Dendritic cell treated with granulocyte-macrophage colony-stimulating factor and Interleukin-4, amounts not matched to agents 40 ng/mL and 50 ng/mL, for 4 days (primary cell): ENCODE results near the gene OR5AU1.

Source experiments
- H3K27ac Mint-ChIP-seq: one replicate; pipeline ENCODE4 v1.8.0; 2022; ENCODE audit warnings: mild to moderate bottlenecking, mixed read lengths
- H3K27me3 Mint-ChIP-seq: one replicate; pipeline ENCODE4 v1.8.0; 2022; ENCODE audit warnings: mild to moderate bottlenecking, mixed read lengths
- H3K36me3 Mint-ChIP-seq: one replicate; pipeline ENCODE4 v1.8.0; 2022; ENCODE audit warnings: low read depth, mixed read lengths
- H3K4me1 Mint-ChIP-seq: one replicate; pipeline ENCODE4 v1.8.0; 2022; ENCODE audit warnings: low read depth, mixed read lengths
- H3K4me3 Mint-ChIP-seq: one replicate; pipeline ENCODE4 v1.8.0; 2022; ENCODE audit warnings: mild to moderate bottlenecking, moderate library complexity, mixed read lengths
- H3K9me3 Mint-ChIP-seq: one replicate; pipeline ENCODE4 v1.8.0; 2022; ENCODE audit warnings: mixed read lengths
- intact Hi-C: fragments of 100-400 bp; cut with micrococcal nuclease; formaldehyde crosslinking; loops from one replicate; pipeline ENCODE4 v1.15.0; 2022

Gene OR5AU1

DNA sequence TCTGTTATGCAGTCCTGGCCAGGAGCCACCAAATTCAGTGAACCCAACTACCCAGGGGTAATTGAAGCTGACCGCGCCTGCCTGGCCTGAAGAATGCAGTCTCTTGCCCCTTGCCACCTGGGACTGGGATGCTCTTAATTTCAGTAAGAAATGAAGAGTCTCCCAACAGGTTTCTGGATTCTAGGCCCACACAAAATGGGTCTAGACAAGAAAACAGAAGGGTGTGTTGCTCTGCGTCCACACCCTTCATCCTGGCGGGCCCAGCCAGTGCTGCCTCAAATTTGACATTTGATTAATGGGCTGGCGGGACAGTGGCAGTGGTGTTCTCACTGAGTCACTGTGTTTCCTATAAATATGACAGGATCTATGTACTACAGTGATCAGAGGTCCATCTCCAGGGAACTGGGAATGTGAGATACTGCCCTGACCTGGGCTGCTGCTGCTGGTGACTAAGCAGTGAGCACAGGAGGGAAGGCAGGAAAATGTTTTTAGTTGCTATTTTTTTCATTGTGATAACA, 48.5 kb downstream of the OR5AU1 start:
- Mint-ChIP-seq H3K27me3 (no peaks in the 10 kb centered on the region), H3K4me1 (peaks cover 40% of the 10 kb centered on the region), H3K27ac (peak overlapping the region; percentile 70), H3K4me3 (no peak overlapping the region), H3K9me3 (no peaks in the 10 kb centered on the region), H3K36me3 (no peaks in the 10 kb centered on the region)
- intact Hi-C loops = no loop called here

DNA sequence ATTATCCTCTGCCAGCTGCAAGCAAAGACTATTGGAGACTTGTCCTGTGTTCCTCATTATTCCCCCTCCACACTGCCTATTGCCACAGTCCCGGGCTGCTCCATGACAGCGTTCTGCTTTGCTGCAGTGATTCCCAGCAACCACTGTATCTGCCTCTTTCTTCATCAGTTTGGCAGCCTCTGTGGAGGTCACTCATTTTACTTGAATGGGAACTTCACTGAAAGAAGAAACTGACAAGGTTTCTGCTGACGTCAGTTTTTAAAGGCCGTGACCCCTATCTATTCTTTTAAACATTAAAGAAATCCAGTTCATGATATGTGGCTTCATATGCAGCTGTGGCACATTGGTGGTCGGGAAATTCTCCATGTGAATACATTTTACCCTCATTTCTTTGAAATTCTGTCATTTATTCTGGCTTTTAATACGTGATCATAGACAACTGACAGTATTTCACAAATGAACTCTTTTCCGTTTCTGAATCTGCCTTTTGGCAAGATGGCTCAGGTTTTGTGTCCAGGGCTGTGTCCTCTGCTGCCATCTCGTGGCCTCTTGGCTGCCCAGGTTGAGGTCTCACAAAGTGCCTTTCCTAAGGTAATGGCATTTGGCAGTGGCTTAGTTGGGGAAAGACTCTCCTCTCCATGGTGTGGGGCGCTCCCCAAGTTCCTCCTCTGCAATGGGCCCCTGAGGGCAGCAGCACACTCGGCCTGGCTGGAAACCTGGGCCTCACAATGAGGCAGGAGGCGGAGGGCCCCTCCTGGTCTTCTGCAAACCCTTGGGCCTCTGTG, 49.2 kb downstream of the OR5AU1 start:
- Mint-ChIP-seq H3K27ac (peak overlapping the region; percentile 70), H3K9me3 (no peaks in the 10 kb centered on the region), H3K4me1 (peaks cover 44% of the 10 kb centered on the region), H3K4me3 (no peak overlapping the region), H3K27me3 (no peaks in the 10 kb centered on the region), H3K36me3 (no peaks in the 10 kb centered on the region)
- intact Hi-C loops = loop anchor here (1.0 kb wide), 1 partner anchor 92 kb away; no protein-coding TSS in a partner anchor

DNA sequence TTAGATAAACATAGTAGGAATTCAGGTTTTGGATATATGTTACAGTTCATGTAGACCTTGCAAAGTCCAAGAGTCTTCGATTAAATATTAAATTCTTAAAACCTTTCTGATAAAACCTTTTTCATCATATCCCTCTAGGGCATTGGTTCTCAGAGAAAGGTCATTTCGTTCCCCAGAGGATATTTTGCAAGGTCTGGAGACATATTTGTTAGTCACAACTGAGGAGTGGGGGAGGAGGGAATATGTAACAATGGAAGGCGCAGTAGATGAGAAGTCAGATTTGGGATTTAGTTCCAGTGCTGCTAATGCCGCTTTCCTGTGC, 49.7 kb downstream of the OR5AU1 start:
- no peaks in the 10 kb centered on the region for H3K27me3 Mint-ChIP-seq
- no peaks in the 10 kb centered on the region for H3K36me3 Mint-ChIP-seq
- intact Hi-C loops = loop anchor here (1.0 kb wide), 1 partner anchor 92 kb away; no protein-coding TSS in a partner anchor
- no peaks in the 10 kb centered on the region for H3K9me3 Mint-ChIP-seq
- peak overlapping the region; percentile 70 for H3K27ac Mint-ChIP-seq
- H3K4me1 Mint-ChIP-seq = peaks cover 44% of the 10 kb centered on the region
- no peak overlapping the region for H3K4me3 Mint-ChIP-seq

DNA sequence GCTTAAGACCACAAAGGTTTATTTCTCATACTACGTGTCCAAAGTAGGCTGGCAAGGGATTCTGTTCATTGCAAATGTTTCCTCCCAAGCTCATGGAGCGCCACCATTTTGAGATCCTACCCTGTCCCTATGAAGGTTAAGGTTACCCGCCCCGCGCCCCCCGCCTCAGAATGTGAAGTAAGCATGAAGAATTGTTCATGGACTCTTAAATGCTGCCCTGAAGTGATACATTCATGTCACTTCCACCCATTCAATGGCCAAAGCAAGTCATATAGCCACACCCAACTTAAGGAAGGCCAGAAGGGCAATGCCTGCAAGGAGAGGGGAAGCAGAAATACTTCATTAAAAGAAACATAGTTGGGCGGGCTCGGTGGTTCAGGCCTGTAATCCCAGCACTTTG, 50.8 kb downstream of the OR5AU1 start:
- intact Hi-C loops = loop anchor here (2.0 kb wide), 1 partner anchor 14 kb away; no protein-coding TSS in a partner anchor
- H3K4me1 Mint-ChIP-seq = peaks cover 50% of the 10 kb centered on the region
- no peaks in the 10 kb centered on the region for H3K36me3 Mint-ChIP-seq
- no peaks in the 10 kb centered on the region for H3K27me3 Mint-ChIP-seq
- no peak overlapping the region for H3K4me3 Mint-ChIP-seq
- peak overlapping the region; percentile 85 for H3K27ac Mint-ChIP-seq
- H3K9me3 Mint-ChIP-seq = no peaks in the 10 kb centered on the region
